ENCODE results near the gene RPAP3.

RPAP3 gene

DNA sequence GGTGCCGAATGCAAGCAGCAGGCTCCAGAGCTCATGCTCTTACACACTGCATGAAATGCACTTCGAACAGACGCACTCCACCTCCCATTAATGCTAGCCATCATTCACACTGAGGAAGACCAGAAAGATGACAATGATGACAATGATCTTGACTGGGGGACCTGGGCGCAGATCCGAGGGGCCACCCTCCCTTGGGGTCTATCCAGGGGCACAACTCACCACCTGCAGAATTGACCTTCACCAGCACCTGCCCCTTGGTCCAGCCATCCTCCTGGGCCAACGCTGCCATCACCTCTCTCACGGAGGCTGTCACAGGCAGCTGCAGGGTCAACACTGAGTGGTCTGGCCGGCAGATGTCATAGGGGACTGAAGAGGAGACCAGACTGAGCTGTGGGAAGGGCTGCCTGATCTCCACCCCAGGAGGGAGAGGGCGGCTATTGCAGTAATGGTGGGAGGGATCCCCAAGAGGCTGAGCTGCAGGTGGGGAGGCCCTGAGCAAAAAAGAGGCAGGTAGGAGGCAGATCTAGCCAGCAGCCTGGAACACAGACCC lies 37.6 kb upstream of the RPAP3 start:
- DNase-seq (ENCODE audit: low spot score), result no peak
- no peak for FAIRE-seq

DNA sequence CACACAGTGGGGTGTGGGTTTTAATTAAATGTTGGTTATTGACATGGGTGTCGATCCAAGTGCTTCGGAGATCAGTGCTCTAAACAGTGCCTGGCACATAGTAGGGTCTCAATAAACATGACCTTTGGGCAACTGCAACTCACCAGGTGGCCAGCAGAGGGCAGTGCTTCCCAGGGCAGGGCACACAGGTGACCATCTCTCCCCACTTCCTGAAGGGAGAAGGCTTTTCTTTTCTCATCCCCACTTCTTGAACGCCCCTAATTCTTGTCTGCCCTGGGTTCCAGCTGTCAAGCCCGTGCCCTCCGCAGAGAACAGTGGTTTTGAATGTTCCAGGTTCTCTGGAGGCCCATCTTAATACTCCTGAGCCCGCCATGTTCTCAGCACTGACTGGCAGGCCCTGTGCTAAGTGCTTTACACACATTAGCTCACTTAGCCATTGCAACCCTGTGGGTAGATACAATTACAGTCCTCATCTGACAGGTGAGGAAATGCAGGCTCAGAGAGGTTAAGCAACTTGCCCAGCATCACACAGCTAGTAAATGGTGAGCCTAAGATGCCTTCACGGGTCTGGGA lies 36.5 kb upstream of the RPAP3 start:
- DNase-seq (ENCODE audit: low spot score) (peak; percentile 5), FAIRE-seq (no peak)

DNA sequence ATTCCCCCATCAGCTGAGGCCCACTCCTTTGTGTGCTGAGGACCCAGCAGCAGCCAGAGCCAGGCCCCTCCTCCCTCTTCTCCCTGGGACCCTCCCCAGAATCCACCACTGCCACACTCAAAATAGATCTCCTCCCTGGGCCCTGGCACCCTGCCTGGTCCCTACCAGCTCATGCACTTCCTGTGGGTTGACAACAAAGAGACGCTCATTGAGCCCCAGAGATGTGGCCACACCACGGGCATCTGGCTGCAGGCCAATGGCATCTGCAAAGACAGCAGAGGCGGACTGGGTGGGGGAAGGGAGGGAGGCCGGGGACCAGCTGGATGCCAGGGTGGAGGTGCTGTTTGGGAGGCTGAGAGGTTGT lies 35.5 kb upstream of the RPAP3 start:
- FAIRE-seq (no peak), DNase-seq (ENCODE audit: low spot score) (peak; percentile 74)

DNA sequence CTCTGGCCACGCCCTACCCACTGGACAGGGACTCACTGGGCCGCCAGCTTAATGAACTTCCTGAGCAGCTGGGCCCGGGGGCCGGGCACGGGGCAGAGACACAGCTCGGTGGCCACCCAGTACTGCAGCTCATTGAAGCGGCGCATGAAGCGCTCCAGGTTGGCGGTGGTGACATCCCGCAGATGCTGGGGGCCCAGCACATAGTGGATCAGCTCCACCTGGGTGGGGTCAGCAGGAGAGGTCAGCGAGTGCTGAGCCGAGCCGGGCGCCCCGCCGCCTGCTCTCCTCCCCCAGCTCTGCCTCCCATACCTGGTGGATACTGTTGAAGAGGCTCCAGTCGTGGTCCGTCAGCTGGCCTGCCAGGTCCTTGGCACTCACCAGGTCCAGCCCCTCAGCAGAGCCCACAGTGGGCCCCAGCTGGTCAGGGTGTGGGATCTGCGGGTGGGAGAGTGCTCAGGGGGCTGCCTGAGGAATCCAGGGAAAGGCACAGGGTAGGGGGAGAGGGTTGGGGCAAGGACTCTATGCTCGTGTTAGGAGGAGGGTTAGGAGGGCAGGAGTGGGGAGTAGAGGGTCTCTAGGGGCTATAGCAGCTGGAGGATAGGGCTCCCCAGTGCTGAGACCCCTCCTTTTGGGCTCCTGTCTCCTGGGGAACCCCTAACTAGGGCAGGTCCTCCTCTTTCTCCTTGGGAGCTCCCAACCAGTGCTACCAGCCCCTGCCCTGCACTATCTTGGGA lies 34.9 kb upstream of the RPAP3 start:
- FAIRE-seq, result no peak
- DNase-seq (ENCODE audit: low spot score), result no peak

DNA sequence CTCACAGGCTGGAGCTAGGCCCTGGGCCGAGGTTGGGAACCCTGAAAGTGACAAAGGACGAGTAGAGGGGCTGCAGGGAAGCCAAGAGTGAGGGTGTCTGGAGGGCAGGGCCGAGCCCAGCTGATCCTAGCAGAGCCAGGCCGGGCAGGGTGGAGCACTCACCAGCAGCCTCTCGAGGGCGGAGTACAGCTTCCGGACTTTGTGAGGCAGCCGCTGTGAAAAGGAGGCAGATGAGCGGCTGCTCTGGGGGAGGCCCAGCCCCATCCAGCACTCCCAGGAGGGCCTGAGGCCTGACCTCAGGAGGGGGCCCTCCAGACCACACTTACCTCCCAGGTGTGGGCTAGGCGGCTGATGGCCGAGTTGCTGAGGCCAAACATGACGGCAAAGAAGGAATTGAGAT lies 34.1 kb upstream of the RPAP3 start:
- DNase-seq (ENCODE audit: low spot score), result no peak
- no peak for FAIRE-seq

DNA sequence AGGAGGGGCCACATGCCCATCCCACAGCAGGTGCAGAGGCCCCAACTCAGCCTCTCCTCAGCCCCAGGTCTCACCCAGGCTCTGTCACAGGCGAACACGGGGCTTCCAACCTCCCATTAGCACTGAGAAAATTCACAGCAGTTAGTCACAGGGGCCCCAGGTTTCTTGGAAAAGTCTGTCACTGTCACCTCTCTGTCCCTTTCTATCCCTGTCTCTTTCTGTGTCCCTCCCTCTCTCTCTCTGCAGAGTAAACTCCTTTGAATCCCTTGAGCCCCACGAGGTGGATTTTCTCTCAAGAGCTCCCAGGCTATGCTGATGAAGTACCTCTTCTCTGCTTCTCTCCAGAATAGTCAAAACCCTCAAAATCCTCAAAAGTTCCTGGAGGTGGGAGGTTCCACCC lies 33.5 kb upstream of the RPAP3 start:
- DNase-seq (ENCODE audit: low spot score), result no peak
- FAIRE-seq, result no peak

DNA sequence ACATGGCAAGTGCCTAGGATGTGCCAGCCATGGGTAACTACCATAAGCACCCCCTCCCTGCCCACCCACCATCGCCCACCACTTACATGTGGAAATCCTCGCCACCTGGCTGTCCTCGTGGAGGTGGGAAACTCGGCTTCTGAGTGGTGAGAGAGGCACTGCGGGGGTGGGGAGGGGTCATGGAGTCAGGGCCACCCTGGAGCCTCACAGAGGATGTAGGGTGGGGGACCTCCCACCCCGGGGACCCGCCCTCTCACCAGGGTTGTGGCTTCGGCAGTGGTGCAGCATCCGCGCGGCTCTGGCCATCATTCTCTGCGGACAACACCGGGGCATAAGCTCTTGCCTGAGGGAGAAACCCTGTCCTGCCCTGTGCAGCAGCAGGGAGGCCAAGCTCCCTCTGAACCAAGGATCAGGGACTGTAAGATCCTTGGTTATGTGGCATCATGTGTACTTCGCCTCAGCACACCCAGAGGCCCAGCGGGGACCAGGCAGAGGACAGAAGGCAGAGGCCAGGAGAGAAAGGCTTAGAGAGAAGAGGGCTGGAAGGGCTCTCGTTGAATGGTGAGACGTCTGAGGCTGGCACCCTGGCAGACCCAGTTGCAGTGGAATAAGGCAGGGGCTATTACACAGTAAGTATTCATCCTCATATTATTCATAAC lies 32.2 kb upstream of the RPAP3 start:
- DNase-seq (ENCODE audit: low spot score) (no peak), FAIRE-seq (no peak)

DNA sequence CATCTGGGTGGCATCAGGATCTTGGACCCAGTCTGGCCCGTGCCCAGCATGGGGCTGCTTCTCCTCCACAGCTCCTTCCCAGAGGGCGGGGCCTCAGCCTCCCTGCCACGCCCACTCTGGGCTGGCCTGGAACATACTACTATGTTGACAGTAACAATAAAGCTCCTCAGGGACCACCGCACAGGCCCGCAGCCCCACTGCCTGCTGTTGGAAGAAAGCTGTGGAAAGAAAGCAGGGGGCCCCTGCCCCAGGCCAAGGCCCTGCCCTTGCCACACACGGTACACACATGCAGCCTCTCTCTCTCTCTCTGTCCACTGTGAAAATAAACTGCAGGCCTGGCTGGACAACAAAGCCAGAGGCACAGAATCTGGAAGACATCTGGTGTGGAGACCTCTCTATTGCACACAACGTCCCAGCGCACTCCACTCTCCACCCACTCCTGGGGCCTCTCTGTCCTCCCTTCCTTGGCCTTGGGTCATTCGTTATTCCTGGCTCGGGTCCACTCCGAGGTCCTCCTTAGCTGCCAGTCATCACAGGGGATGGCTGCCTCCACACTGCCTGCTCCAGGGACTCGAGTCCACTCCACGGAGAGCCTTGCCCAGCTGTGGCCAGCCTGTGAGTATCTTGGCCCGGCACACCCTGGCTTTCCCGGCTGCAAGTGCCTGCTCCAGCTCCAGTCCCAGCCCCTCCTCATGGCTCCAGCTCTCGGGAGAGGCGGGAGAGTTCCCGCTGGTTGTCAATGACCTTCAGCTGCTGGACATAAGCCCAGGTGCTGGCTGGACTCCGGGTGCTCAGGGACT lies 31.2 kb upstream of the RPAP3 start:
- FAIRE-seq (no peak), DNase-seq (ENCODE audit: low spot score) (no peak)

DNA sequence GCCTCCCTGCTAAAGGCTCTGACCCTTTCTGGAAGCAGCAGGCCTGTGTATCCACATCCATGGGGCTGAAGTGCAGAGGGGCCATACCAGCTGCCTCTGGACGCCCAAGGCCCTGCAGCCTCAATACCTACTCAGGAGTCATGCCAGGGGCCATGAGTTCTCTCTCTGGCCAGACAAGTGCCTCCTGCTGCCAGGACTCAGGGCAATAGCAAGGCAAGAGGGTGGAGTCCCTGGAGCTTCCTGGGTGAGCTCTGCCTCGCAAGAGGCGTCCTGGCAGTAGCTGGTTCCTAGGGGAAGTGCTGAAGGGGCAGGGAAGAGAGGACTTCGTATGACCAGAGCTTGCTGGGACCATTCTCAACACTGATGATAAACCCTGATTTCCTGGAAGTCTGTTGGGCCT lies 30.4 kb upstream of the RPAP3 start:
- DNase-seq (ENCODE audit: low spot score) (no peak), FAIRE-seq (no peak)

DNA sequence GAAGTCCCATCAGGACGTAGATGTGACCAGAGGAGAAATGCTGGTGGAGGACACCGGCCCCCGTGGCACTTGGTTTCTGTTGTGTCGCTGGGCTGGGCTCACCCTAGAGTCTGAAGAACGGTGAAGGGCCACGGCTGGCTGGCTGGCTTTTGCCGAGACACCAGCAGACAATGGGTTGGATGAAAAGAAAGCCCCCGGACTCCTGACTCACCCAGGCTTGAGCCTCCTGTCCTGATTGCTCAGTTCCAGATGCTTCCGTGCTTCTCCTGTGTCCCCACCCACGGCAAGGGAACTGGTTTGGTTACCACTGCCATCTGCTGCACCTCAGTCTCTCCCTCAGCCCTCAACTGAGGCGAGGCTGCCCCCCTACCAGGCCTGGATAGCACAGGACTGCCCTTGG lies 29.8 kb upstream of the RPAP3 start:
- FAIRE-seq, result no peak
- no peak for DNase-seq (ENCODE audit: low spot score)

DNA sequence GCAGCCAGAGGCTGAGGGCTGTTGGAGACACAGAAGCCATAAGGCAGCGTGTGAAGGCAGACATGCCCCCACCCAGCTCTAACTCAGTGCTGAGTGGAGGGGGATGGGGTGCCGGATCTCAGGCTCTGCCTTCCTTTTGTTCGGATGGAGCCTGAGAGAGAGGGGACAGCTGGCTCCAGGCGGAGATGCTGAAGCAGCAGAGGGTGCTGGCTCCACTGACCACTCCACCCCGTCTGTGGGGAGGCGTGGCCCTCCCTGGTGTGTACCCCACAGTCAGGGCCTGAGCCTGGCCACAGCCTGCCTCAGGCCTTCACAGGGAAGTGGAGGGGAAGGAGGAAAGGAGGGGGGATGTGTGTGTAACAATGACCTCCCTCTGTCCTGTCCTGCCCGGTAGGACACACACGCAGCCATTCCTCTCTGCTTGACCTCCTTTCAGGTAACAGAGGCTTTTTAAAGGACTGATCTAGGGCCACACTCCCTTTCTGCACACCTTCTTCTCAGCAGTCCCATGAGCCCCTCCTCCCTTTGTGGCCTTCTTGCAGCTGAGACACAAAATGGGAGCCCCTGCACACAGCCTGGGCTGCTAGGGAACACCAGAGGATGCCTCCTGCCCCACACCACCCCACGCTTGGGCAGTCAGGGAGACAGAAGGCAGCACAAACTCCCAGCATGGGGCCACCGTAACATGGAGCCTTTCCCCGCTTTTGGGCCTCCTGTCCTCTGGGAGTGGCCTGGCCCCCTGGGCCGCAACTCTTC lies 29.1 kb upstream of the RPAP3 start:
- no peak for FAIRE-seq
- no peak for DNase-seq (ENCODE audit: low spot score)

DNA sequence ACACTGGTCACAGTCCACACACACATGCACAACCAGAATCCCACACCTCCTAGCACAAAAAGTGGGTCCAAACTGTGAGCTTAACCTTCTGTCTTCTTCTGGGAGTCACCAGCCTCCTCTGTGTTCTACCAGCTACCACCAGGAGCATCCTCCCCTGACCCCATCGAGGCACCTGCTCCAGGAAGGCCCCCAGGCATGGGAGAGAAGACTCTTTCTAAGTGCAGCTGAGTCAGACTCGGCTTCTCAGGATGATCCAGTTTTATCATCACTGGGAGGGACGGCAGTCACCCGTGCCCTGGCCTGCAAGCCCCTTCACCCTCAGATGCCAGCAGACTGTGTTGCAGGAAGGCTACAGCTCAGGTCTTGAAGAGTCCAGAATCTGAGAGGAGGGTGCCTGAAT lies 27.3 kb upstream of the RPAP3 start:
- DNase-seq (ENCODE audit: low spot score) (no peak), FAIRE-seq (no peak)

DNA sequence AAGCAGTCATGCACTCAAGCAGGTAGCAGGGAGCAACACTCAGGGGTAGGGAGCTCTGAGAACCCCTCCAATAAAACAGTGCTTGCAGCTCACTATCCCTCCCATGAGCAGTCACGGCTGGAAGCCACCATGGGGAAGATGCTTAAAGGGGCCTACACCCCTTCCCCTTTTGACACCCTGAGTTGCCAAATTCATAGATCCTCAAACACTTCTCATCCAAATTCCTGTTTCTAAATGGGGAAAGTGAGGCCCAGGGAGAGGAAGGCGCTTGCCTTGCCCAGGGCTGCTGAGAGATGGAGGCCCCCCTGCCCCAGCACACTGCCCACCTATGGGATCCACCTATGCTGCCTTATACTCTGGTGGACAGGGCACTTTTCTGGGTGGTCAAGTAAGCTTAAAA lies 26.7 kb upstream of the RPAP3 start:
- FAIRE-seq (no peak), DNase-seq (ENCODE audit: low spot score) (no peak)

DNA sequence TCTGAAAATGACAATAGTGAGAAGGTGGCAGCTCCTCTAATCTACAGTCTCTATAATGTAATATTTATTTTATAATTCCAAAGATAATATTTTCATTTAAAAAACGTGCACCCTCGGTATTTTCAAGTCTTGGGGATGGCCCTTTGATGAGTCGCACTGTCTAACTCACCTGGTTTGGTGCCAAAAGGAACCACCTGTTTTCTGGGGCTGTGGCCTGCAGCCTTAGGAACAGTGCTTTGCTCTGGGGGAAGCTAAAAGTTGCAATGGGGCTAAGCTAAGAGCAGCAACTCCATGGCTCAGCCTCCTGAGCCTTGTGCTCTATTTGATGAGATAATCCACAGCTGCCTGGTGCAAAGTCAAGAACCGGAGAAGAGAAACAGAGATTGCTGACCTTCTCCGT lies 25.9 kb upstream of the RPAP3 start:
- FAIRE-seq (no peak), DNase-seq (ENCODE audit: low spot score) (no peak)

DNA sequence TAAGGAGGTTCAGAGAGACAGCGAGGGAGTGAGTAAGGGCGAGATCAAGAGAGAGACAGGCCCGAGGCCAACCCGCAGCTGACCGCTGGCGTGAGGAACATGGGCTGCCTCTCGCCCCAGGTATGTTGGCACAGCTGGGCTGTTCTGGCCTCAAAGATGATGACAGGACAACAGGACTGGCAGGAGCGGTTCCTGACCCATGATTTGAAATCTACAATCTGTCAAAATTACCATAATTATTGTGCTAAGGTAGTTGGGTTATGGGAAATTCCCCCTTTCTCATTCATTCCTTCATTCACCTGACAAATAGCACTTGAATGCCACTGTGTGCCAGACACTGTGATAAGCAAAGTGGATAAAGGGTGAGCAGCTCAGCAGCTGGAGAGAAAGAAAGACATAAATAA lies 24.5 kb upstream of the RPAP3 start:
- FAIRE-seq (no peak), DNase-seq (ENCODE audit: low spot score) (no peak)

DNA sequence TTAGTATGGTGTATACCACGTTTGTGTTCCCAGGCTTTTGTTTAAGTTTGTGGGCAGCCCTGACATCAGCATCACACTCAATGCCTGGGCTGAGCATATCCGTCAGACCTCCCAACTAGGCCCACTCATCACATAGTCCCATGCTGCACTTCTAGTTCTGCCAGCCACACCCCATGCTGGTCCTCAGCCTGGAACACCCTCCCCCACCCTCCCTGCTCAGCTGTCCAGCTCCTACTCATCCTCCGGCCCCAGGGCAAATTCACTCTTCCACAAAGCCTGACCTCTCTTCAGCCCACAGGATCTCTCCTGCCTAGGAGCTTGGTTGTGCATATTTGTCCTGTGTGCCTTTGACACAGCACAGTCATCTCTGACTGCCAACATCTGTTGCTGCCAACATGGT lies 23.4 kb upstream of the RPAP3 start:
- FAIRE-seq (no peak), DNase-seq (ENCODE audit: low spot score) (no peak)

DNA sequence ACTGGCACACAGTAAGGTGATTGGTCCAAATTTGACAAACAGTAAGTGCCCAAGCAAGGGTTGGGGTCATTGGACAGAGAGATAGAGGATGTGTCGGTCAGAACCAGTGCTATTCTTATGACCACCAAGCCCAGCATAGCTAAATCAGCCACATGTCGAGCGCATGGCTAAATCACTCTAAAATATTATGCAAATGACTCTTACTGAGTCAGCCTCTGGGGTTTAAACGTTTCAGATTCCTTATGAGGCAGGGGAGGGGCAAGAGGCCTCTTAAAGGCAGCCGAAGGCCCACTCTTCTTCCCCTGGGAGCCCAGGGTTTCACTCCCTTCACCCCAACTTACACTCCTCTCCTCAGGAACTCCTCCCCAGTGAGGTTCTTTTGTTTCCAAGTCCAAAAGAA lies 20.1 kb upstream of the RPAP3 start:
- no peak for FAIRE-seq
- DNase-seq (ENCODE audit: low spot score), result no peak

DNA sequence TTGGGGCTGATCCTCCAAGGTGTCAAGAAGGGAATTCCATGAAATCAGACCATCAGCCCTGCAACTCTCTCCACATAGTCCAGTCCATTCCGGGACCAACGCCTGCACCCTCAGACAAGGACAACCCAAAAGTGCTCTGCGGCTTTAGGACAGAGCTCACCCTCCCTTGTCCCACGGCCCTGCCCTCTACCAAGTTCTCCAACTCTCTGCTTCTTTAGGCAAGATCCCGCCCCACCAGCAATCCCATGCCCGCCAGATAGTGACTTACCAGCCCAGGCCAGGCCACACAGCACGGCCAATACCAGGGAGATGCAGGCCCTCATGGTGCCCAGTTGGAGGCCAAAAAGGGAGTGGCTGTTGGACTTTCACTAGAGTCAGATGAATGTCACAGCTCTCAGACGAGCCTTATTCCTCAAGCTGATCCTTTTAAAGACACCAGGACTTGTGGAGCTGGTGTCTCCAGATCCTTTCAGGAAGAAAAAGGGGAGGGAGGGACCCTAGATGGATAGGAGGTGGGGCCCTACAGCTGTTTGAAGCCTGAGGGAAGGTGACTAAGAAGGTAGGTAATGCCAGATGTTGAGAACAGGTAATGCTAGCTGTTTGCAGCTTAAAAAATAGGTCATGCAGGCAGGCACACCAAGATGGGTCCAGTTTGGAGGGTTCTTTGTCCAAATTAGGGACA lies 19.4 kb upstream of the RPAP3 start, which contains the start of gene ENDOU:
Gene ENDOU, minus strand, starts transcription at position 400 of the 682 bp plus-strand sequence. Its CDS starts 77 bp downstream, at position 323.
- FAIRE-seq (no peak), DNase-seq (ENCODE audit: low spot score) (no peak)

DNA sequence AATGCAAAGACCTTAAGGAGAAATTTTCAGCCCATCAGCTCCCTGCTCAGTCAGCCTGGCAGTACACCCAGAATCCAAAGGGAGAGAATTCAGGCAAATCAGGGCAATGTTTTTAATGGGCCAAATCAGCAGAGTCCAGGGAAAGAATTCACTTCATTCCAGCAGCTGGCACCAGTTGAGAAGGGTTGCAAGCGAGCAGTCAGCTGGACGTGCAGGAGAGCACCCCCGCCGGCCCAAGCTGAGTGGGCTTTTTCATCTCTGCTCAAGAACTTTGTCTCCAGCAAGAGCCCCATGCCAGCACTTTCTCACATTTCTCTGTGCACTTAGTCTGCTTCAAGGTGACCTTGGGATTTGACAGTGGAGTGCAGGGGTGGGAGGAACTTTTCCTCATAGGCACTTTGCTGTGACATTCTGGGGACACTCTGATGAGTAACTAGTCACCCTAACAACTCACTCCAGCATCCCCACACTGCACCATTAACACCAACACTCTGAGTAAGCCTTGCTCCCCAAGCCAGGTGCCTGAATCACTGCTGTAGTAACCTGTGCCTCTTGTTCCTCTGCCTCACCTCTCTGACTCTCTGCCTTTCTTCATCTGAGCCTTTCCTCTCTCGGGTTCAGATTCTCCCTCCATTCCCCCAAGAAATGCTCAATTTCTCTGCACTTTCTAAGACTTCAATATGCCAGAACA lies 17.3 kb upstream of the RPAP3 start:
- FAIRE-seq, result no peak

More for the DNA sequence above, 17.3 kb upstream of the RPAP3 start:
- no peak for DNase-seq (ENCODE audit: low spot score)

Measured in RCC 7860 (cell line).